Muscle layer of duodenum (tissue), 2 donors: ENCODE measurements around the gene CST9L.

ENCODE experiments used
- H3K27ac ChIP-seq: one replicate; pipeline ENCODE4 v1.7.0; 2013; ENCODE audit warnings: mild to moderate bottlenecking, low read length
- H3K27me3 ChIP-seq: one replicate; pipeline ENCODE4 v1.7.0; 2013; ENCODE audit warnings: low read depth, mild to moderate bottlenecking, control low read depth, low read length
- H3K36me3 ChIP-seq, 2 donors: one replicate each; pipeline ENCODE4 v1.7.0; 2013; ENCODE audit warnings: low read length in 2 of 2, control low read depth in 1 of 2, mild to moderate bottlenecking in 1 of 2; ENCODE audit not compliant: insufficient read depth in 2 of 2, control insufficient read depth in 1 of 2
- H3K4me1 ChIP-seq, 2 donors: one replicate each; pipeline ENCODE4 v1.7.0; 2013; ENCODE audit warnings: low read length in 2 of 2, mild to moderate bottlenecking in 2 of 2, control low read depth in 1 of 2, moderate library complexity in 1 of 2; ENCODE audit not compliant: insufficient read depth in 2 of 2, control insufficient read depth in 1 of 2
- H3K4me3 ChIP-seq, 2 donors: one replicate each; pipeline ENCODE4 v1.7.0; 2013; ENCODE audit warnings: low read length in 2 of 2, low read depth in 1 of 2, mild to moderate bottlenecking in 1 of 2
- H3K9me3 ChIP-seq, 2 donors: one replicate each; pipeline ENCODE4 v1.7.0; 2013; ENCODE audit warnings: low read length in 2 of 2, control low read depth in 1 of 2, mild to moderate bottlenecking in 1 of 2; ENCODE audit not compliant: control insufficient read depth in 1 of 2
- donor health status: healthy.

Gene CST9L, protein sequence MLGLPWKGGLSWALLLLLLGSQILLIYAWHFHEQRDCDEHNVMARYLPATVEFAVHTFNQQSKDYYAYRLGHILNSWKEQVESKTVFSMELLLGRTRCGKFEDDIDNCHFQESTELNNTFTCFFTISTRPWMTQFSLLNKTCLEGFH

DNA sequence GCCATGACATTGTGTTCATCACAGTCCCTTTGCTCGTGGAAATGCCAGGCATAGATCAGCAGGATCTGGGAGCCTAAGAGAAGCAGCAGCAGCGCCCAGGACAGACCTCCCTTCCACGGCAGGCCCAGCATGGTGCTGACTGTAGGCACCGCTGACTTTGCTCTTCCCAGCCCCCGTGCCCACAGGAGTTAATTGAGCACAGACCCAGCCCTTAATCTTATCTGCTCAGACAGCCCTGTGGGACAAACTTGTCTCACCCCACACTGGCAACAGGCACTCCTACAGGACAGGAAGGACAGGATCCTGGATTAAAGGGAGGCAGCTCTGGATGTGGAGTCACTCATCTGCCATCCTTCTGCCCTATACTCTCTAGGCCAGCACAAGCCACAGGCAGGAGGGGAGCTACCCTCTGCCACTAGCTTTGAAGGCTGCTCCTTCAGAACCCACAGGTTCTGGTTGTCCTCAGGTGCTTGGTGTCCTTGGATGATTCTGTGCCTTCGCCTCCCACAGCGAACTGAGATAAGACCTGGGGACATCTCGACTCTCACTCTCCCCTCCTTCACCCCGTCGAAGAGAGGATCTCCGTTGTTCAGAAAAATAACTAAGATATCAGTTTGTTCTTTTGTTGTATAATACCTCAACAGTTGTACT lies at the start of gene CST9L:
Gene CST9L (minus strand): TSS at position 165 of the 651 bp plus-strand sequence. CDS start 34 bp downstream, at position 131.
- Histone ChIP-seq H3K27ac (no peak within 1 kb of the TSS), H3K9me3 (no peaks in the 10 kb centered on the region), H3K36me3 (no peaks in the 10 kb centered on the region), H3K27me3 (no peaks in the 10 kb centered on the region), H3K4me1 (no peaks in the 10 kb centered on the region), H3K4me3 (no peak within 1 kb of the TSS)

DNA sequence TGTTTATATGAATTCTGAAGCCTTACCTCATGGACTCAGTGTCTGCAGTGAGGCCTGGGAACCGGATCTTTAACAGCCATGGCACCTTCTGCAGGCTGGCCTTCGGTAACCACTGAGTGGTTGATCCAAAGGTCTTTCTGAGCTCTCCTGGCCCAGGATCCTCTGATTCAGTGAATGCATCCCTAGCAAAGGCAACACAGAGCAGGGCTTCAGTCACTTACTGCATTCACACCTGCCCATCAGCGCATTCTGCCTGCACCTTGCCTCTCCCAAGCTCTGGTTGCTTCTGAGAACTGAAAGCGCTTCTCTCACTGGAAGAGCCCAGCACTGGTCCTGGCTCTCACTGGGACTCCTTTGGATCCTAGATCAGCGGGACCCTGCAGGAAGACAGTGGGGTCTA lies 45.9 kb upstream of the CST9L start:
- Histone ChIP-seq H3K27ac (peak overlapping the region; percentile 20), H3K9me3 (no peaks in the 10 kb centered on the region), H3K4me3 (no peak overlapping the region), H3K4me1 (peaks cover 4 to 26% of the 10 kb centered on the region in 2 donors), H3K27me3 (no peaks in the 10 kb centered on the region), H3K36me3 (no peaks in the 10 kb centered on the region)

DNA sequence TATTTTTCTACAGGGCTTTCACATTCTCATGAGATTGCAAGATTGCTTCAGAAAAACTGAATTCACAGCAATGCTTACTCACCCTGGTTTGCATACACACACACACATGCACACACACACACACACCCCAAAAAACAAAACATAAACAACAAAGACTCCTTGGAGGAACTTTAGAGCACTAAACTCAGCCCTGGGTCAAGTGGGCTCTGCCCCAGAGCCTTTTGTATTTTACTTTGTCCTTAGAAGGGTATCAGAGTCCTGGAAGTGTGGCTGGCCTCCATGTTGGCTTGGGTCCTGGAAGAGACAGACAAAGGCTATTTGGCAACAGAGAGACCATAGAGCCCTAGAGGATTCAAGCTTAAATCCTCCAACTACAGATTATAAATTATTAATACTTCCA lies 45.4 kb upstream of the CST9L start:
- Histone ChIP-seq H3K4me1 (peaks cover 4 to 26% of the 10 kb centered on the region in 2 donors), H3K36me3 (no peaks in the 10 kb centered on the region), H3K4me3 (no peak overlapping the region), H3K9me3 (no peaks in the 10 kb centered on the region), H3K27ac (peak overlapping the region; percentile 20), H3K27me3 (no peaks in the 10 kb centered on the region)

DNA sequence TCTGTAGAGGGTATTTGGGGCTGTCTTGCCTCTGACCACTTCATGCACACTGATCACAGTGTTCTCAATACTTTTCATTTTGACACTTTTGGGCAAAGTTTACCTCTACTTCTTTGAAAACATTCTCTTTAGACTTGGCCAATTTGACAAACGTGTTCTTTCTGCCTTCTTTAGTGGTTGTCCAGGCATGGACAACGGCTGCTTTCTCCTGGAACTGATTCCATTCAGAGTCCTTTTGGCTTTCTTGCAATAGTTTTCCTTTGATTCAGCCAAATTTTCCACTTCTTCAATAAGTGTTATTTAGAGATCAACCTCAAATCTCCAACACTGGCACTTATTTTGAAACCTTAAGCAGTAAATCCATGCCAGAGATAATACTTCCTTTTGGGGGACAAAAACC lies 44.1 kb upstream of the CST9L start:
- no peaks in the 10 kb centered on the region for H3K27me3 ChIP-seq
- H3K27ac ChIP-seq, result no peak overlapping the region
- H3K36me3 ChIP-seq, result no peaks in the 10 kb centered on the region
- H3K4me3 ChIP-seq, result no peak overlapping the region
- H3K4me1 ChIP-seq, result peaks cover 4 to 27% of the 10 kb centered on the region in 2 donors
- H3K9me3 ChIP-seq, result no peaks in the 10 kb centered on the region

DNA sequence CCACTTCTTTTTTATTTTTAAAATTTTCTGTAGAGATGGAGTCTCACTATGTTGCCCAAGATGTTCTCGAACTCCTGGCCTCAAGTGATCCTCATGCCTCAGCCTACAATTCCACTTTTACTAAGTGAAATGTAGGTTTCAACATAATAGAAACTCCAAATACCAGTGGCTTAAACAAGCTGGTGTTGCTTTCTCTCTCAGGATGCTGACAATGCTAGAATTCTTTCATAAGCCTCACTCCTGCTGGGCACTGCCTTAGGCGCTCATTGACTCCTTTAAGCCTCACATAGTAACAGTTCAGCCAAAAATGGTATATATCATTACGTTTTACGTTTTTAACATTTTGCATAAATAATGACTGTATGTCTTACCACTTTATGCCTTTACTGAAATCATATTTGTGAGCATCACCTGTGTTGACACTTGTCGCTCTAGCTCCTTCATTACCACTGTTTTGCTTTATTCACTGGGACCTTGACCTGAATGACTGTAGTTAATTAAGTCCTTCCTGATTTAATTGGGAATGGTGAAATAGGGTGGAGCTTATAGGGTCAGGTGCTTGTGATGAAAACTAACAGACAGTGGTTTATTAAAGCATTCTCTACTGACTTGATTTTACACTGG lies 41.3 kb upstream of the CST9L start:
- H3K27me3 ChIP-seq, result no peaks in the 10 kb centered on the region
- H3K36me3 ChIP-seq, result no peaks in the 10 kb centered on the region
- no peak overlapping the region for H3K27ac ChIP-seq
- H3K4me1 ChIP-seq, result peaks cover 4 to 37% of the 10 kb centered on the region in 2 donors
- no peak overlapping the region for H3K4me3 ChIP-seq
- H3K9me3 ChIP-seq, result no peaks in the 10 kb centered on the region

DNA sequence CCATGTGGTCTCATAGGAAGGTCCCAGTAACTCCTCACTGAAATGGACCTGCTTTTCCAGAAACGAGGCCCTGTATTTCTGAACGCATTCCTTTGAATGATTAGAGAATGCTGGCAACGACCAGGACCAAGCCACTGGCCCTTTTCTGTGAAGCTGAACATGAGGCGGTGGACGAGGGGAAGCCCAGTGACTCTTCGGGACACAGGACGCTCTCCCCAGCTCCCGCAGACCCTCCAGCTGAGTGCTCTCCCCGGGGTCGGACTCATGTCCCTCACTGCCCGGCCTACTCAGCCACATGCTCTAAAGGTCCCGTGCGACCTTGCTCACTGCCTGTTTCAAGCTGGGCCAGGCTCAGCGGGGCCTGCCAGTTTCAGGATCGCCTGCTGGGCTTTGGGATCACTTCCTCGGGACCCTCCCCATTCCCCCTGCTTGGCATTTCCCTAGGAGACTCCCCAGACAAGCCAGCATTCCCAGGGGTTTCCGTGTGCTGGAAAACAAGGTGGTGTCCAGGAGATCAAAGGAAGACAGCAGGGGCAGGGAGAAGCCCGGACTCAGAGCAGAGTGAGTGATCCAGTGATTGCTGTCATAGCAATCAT lies 40.1 kb upstream of the CST9L start:
- peaks cover 4 to 26% of the 10 kb centered on the region in 2 donors for H3K4me1 ChIP-seq
- H3K27me3 ChIP-seq, result no peaks in the 10 kb centered on the region
- H3K4me3 ChIP-seq, result no peak overlapping the region
- H3K27ac ChIP-seq, result no peak overlapping the region
- H3K36me3 ChIP-seq, result no peaks in the 10 kb centered on the region
- H3K9me3 ChIP-seq, result no peaks in the 10 kb centered on the region

DNA sequence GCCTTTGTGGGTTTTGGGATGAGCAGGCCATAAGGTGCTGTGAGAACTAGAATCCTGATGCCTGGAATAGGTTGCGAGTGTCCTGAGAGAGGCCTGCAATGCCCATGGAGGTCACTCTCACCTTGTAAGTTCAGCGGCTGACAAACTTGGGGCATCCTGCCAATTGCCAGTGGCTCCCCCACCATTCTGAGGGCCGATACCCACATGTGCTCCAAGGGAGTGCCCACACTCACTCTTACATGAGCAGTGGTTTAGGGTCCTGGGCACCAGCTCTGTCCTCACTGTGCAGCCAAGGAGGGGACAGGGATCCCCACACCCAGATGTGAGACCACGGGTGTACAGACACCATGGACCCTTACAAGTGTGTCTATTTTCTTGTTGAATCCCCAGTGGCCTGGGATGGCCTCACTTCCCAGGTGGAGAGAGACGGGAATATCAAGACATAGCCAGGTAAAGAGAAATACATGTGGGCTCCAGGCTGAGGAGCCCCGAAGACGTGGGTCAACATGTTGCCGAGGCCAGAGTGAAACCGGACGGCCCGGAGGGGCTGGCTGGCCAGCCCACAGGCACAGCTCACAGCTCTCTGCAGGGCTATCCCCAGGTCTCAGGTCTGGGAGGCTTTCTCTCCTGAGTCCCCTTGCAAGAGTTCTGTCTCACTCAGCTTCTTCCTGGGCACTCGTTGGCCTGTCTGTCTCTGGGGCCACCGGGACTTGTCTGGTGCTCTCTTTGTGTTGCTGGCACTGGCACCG lies 39.4 kb upstream of the CST9L start:
- Histone ChIP-seq H3K27me3 (no peaks in the 10 kb centered on the region), H3K9me3 (no peaks in the 10 kb centered on the region), H3K4me3 (no peak overlapping the region), H3K27ac (no peak overlapping the region), H3K4me1 (peaks cover 3 to 19% of the 10 kb centered on the region in 2 donors), H3K36me3 (no peaks in the 10 kb centered on the region)

DNA sequence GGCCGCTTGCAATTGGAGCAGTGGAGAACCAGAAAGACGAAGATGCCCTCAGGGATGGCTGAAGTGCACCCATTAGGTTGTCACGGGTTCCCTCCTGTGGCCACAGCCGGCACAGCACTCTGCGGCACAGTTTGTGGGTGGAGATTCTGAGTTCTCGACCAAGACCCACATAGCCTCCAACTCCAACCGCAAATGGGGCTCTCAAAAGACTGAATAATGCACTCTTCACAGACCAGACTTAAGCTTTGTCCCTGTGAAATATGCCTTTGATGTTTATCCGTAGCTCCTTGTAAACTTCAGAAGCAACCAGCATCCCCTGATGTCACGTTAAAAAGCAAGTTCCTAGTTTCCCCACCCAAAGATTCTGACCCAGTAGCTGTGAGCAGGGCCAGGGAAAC lies 38.4 kb upstream of the CST9L start:
- Histone ChIP-seq H3K4me3 (no peak overlapping the region), H3K4me1 (peaks cover 0 to 12% of the 10 kb centered on the region in 2 donors), H3K9me3 (no peaks in the 10 kb centered on the region), H3K36me3 (no peaks in the 10 kb centered on the region), H3K27me3 (no peaks in the 10 kb centered on the region), H3K27ac (no peak overlapping the region)

DNA sequence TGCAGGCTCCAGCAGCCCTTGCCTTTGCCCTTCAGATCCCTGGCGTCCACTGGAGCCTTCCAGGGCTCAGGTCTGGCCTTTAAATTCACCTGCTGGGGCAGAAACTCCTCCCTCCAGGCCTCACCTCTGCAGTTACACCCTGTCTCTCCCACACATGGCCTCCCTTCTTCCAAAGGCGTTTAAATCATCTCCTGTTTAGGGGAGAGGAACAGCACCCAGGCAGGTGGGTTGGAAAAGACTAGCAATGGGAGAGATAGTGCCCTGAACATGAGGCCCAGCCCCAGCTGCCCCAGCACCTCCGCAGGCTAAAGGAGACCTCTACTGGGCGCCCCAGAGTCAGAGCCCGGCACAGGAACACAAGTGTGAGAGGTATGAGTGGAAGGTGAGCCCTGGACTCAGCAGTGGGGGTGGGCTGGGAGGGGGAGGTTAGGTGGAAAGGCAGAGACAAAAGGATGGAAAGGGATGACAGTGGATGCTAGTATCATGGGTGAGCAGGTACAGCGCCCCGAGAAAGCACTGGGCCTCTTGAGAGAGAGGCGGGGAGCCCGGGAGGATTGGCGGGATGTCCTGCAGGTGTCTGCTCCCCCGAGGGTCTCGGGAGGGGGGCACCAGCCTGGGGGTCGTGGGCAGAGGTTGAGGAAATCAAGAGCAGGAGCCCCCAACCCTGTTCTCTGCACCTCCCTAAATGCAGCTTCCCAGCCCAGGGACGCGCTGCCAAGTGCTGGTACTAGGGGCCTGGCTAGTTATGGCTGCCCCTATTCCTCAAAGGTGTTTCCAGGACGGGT lies 37.8 kb upstream of the CST9L start, which contains the start of gene CST9:
Gene CST9 (minus strand): TSS at position 51 of the 785 bp plus-strand sequence. CDS start 53 bp downstream, outside the sequence.
- H3K4me3 ChIP-seq, result no peak within 1 kb of the TSS
- H3K36me3 ChIP-seq, result no peaks in the 10 kb centered on the region
- no peak within 1 kb of the TSS for H3K27ac ChIP-seq
- H3K4me1 ChIP-seq, result peaks cover 0 to 12% of the 10 kb centered on the region in 2 donors
- no peaks in the 10 kb centered on the region for H3K27me3 ChIP-seq
- no peaks in the 10 kb centered on the region for H3K9me3 ChIP-seq

DNA sequence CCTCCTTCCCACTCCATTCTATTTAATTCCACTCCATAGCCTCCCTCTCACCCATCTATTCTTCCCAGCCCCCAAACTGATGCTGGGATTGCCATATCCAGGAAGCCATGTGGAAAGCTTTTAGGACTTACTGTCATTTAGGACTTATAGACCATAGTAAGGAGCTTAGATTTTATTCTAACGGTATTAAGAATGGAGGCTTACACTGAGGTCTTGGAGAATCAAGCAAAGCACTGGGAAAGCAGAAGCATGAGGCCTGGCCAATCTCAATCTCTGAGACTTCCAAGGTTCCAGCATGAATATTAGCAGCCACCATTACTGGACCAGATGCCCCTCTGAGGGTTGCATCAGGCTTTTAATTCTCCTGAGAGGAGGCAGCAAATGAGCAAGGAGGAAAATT lies 36.0 kb upstream of the CST9L start:
- no peak overlapping the region for H3K4me3 ChIP-seq
- H3K27me3 ChIP-seq, result no peaks in the 10 kb centered on the region
- H3K36me3 ChIP-seq, result no peaks in the 10 kb centered on the region
- peaks cover 0 to 12% of the 10 kb centered on the region in 2 donors for H3K4me1 ChIP-seq
- no peak overlapping the region for H3K27ac ChIP-seq
- H3K9me3 ChIP-seq, result no peaks in the 10 kb centered on the region
